GM18507 (cell line): ENCODE data around the gene ZDHHC18.
"Not testable (repeated sequence)": the region's sequence is repeated elsewhere in the genome, so short reads cannot be mapped to it uniquely, and the experiment has no call there.

ENCODE experiments used
- DNase-seq: peaks from one replicate; pipeline ENCODE4 v3.0.0; 2011; ENCODE audit warnings: low read depth; ENCODE audit not compliant: insufficient read length; ENCODE audit errors: extremely low spot score
- FAIRE-seq: peaks from 2 replicates; lab custom pipeline; 2011; peaks lifted over from hg19 to GRCh38; lab: Jason Lieb, UNC

Gene ZDHHC18

DNA sequence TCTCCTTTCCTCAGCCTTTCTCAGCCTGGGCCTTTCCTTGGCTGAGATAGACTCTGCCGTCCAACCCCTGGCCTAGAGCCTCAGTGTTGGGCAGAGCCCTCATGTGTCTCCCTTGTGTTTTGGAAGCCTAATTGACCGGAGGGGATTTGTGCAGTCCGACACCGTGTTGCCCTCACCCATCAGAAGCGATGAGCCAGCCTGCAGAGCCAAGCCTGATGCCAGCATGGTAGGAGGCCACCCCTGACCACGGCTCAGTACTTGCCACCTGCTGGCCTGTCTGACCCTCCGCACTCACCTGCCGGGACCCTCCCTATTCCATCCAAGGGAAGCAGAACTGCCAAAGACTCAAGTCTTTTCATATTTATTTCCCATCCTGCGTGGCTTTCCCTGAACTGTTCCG is 27.1 kb downstream of the ZDHHC18 start:
- FAIRE-seq (no peak), DNase-seq (no peak)

DNA sequence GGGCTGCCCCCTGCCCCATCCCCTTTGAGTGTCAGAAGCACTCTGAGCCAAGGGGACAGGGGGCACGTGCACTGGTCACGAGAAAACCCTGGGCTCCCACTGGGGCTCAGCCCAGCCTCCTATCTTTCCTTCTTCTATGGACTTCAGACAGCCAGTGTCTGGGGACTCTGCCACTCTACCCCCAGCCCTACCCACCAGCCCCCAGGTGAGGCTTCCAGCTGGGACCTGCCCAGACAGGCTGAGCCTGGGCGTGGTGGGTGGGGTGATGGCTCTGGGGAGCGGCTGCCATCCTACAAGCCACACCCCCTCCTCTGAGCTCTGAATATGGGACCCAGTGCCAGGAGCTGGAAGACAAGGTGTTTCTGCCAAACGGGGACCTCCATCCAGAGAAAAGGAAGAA is 28.4 kb downstream of the ZDHHC18 start:
- DNase-seq, result no peak
- FAIRE-seq, result no peak

DNA sequence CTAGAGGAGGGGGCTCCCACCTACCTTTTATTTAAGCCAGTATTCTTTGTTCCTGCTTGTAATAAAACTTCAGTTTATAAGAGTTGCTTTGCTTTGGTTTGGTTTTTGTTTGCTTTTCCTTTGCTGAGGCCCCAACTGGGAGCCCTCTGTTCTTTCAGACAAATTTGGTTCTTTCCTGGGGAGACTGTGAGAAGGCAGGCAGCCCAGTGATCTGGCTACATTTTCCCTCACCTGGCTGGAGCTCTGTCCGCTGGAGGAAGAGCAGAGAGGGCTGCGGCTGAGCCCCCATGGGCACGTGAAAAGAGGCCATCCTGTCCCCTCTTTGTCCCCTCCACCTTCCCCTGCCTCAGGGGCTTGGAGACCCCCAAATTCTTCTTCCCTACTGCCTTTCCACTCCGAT is 29.1 kb downstream of the ZDHHC18 start:
- DNase-seq (no peak), FAIRE-seq (no peak)

DNA sequence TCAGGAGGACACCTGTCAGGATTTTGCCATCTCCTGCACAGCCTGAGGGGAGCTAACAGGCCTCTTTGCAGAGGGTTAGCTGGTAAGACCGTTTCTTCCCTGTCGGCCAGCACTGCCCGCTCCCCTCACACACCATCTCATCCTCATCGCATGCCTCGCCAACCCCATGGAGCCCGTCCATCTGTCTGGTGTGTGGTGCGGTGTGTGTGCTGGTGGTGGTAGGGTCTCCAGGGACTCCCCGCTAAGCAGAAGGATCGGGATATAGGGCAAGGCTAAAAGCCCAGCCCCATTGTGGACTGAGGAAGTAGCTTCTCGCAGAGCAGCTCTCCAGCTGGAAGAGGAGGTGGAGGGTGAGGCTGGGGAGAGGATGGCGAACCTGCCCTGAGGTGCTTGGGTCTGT is 29.7 kb downstream of the ZDHHC18 start:
- DNase-seq (no peak), FAIRE-seq (no peak)

DNA sequence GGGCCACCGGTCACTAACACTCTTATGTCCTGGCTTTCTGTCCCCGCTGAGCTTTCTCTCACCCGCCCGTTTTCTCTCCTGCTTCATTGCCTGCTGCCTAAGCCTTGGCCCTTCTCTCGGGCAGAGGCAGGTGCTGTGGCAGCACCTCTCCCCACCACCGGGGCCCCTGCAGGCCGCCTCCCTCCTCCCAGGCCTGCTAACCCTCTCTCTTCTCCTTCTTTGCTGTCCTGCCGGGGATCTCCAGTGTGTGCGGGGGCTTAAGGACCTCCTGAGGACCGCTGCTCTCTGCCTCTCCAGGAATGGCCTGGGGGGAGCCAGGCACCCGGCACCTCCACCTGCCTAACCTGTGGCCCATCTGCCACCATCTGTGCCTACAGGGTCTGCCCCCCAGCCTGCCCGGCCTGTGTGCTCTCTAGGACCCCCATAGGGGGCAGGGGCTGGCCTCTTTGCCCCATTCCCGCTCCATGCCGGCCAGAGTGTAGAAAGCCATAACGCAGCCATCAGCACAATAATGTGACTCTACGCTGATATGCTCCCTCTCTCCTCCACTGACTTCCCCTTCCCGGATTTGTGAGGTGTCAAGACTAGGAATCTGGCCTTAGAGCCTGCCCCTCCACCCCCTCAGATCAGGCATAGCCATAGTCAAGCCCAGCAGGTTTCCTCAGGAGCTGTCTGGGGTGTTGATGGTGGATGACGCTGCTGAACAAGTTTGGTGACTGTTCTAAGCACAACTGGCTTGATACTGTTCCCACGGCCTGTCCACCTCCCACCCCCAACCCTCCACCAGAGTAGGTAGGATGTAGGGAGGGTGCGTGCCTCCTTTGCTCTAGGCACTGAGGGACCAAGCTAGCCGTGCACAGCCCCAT is 30.3 kb downstream of the ZDHHC18 start:
- no peak for FAIRE-seq
- no peak for DNase-seq

DNA sequence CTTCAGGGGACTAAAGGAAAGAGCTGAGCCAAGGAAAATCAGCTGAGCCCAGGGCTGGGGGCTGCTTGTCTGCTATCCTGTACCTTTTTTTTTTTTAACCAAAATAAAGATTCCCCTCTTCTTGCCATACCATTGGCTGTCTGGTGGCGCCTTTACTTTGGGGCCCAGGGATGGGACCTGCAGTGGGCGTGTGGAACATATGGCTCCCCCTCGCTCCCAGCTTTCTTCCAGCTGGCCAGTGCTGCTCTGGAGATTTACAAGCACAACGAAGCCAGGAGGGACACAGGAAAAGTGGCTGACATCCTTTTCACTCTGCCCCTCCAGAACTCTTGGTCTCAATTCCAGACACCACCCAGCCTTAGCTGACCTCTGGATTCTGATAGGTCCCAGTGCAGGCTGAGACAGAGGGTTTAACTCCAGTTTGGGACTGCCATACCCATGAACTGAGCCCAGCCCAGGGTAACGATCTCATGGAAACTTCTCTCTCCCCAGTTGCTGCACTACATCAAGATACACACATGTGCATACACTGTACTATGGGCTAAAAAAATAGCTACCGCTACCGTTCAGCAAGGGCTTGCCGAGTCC is 31.1 kb downstream of the ZDHHC18 start:
- no peak for DNase-seq
- FAIRE-seq, result no peak

DNA sequence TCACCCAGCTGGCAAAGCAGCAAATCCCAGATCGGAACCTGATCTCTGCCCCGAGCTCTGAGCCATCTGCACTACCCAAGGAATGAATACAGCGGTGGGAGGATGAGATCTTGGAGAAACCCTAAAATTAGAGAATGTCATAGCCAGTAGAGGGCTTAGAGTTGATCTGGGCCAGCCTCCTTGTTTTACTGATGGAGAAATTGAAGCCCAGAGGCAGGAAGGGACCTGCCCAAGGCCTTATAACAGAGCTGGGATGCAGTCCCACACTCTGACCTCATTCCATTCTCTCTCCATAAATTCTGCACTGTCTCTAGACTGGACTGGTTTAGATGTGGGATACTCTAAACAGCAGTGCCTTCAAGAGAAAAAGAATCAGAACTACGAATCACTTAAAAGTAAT is 31.7 kb downstream of the ZDHHC18 start:
- FAIRE-seq (no peak), DNase-seq (no peak)

DNA sequence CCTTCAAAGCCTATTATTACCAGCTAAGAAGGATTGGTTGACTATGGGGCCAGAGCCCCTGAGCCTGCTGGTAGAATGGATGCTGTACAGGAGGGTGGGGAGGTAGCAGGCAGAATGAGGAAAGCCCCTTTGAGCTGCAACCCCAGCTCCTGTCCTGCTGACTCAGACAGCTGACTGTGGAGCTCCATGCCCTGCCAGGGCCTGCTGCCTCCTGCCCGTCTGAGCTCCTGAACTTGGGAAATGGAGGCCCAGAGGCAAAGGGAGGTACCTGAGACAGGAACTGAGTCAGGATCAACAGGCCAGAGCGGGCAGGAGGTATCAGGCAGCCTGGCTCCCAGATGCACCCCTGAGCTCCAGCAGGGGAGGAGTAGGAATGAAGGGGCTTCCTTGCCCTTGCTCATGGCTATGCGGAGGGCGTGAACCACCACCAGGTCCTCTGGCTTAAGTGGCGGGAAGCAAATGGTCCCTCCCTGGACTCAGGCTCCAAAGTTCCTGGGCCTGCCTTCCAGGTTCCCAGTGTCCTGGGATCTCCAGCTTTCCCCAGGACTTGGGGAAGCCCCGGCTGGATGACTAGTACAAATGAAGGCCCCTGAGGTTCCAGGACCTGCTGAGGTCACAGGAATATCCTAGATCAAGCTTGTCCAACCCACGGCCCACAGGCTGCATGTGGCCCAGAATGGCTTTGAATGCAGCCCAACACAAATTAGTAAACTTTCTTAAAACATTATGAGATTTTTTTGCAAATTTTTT is 32.6 kb downstream of the ZDHHC18 start:
- no peak for DNase-seq
- FAIRE-seq, result no peak

DNA sequence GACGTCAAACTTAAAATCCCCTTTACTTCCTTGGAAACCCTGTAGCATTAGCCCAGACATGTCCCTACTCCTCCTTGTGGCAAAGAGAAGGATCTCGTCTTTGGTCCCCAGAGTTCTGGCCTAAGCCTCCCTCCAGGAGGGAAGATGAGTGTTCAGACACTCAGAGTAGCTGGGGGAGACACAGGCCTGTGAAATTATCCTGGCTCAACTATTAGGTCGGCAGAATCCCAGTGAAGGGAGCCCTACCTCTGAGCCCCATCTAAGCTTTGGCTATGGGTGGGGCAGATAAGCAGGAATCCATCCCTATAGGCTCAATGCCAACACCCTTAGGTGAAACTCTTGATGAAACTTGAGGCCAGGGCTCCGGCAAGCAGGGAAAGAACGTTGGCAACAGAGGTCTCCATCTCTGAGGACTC is 34.8 kb downstream of the ZDHHC18 start:
- no peak for DNase-seq
- FAIRE-seq, result no peak

DNA sequence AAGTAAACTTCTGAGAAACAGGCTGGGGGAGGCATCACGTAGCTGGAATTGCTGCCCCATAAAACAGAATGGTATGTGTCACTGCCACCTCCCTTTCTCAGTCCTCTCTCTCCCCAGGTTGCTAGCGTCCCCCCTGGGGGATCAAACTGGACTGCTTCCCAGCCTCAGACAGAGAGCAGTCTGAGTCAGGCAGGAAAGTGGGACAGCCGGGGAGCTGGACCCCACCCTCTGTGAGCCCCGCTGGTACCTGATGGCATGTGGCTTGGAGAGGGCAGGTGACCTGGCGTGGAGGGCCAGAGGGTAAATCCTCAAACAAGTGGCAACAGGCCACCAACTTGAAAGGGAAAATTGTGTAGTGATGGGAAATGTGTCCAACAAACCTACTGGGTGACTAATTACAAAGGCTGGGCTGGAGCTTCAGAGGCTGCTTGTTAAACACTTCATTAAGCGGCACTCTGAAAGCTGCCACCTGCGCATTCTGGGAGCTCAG is 35.4 kb downstream of the ZDHHC18 start:
- FAIRE-seq, result no peak
- no peak for DNase-seq

DNA sequence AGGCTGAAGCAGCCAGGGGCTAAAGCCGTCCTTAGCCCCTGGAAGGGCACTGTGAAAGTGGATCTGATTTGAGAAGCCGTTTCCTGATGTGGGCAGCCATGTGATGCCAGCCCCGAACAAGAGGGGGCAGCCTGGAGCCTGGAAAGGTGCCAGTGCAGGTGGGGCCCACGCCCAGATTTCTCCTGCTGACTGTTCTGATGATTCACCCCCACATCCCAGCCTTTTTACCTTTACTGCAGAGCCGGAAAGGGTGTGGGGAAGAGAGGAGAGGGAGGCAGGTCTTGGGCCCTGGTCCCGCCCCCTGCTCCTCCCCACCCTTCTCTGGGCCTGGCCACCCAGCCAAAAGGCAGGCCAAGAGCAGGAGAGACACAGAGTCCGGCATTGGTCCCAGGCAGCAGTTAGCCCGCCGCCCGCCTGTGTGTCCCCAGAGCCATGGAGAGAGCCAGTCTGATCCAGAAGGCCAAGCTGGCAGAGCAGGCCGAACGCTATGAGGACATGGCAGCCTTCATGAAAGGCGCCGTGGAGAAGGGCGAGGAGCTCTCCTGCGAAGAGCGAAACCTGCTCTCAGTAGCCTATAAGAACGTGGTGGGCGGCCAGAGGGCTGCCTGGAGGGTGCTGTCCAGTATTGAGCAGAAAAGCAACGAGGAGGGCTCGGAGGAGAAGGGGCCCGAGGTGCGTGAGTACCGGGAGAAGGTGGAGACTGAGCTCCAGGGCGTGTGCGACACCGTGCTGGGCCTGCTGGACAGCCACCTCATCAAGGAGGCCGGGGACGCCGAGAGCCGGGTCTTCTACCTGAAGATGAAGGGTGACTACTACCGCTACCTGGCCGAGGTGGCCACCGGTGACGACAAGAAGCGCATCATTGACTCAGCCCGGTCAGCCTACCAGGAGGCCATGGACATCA is 36.5 kb downstream of the ZDHHC18 start, which contains the start of gene SFN:
Gene SFN, plus strand, starts transcription at position 369 of the 904 bp plus-strand sequence. Its CDS starts 64 bp downstream, at position 433.
- peak; percentile 66 for FAIRE-seq
- no peak for DNase-seq

DNA sequence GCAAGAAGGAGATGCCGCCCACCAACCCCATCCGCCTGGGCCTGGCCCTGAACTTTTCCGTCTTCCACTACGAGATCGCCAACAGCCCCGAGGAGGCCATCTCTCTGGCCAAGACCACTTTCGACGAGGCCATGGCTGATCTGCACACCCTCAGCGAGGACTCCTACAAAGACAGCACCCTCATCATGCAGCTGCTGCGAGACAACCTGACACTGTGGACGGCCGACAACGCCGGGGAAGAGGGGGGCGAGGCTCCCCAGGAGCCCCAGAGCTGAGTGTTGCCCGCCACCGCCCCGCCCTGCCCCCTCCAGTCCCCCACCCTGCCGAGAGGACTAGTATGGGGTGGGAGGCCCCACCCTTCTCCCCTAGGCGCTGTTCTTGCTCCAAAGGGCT is 37.2 kb downstream of the ZDHHC18 start:
- FAIRE-seq (no peak), DNase-seq (no peak)

DNA sequence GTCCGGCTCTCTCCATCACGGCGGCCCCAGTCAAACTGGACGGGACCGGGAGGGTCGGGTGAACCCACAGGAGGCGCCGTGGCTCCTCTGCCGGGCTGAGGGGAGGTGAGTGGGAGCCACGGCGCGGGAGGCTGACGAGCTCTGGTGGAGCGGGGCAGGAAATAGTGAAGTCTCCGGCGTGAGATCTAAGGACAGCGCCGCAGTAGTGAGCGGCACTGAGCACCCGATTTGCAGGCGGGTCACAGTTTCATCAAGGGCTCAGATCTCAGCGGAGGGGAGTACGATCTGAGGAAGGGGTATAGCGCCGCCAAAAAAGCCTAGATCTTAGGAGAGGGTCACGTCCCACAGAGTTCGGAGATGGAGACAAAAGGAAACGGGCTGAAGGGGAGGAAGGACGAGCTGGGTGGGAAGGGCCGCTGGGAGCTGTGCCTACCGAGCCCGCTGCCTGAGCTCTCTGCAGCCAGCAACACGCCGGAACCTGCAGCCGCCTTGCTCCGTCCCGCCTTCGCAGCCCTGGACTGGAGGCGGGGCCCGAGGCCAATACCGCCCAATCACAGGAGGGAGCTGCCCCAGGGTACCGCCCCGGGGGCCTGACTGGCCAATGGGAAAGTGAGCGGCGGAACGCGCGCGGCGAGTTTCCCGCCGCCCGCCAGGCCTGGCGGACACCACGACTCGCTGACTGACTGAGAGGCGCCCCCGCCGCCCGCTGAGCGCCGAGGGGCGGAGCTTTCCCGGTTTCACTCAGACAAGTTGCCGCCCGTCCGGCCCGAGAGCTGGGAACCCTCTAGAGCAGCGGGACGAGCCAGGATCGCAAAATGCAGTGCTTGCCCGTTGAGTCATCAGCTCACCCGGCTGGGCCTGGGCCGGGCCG is 38.4 kb downstream of the ZDHHC18 start:
- FAIRE-seq, result peak; percentile 96

DNA sequence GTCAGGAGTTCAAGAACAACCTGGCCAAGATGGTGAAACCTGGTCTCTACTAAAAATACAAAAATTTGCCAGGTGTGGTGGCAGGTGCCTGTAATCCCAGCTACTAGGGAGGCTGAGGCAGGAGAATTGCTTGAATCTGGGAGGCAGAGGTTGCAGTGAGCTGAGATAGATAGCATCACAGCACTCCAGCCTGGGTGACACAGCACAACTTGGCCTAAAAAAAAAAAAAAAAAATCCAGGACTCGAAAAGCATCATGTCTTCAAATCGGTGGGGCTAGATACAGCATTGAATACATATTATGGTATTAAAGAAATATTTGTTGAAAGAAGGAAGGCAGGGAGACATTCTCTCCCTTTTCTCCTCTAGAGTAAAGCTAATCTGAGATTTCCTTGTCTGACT is 46.6 kb downstream of the ZDHHC18 start:
- not testable (repeated sequence) for FAIRE-seq, DNase-seq

More for the DNA sequence above, 38.4 kb downstream of the ZDHHC18 start:
- DNase-seq, result peak; percentile 89

DNA sequence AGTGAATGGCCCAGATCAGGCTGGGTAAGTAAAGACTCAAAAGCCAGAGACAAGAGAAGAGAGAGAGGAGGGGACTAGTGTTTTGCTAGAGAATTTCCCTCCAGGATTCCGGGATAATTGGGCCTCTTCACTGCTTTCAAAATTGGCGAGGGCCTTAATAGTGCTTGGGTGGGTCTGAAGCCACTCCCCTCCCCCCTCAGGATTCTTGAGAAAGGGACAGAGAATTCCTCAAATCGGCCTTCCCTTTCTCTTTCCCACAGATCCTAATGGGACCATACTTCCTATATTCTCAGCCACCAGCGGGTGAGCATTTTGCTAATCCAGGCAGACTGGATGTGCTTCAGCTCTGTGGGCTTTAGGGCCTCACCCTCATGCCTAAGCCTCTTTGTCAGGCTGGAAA is 48.4 kb downstream of the ZDHHC18 start:
- FAIRE-seq, result no peak
- no peak for DNase-seq

DNA sequence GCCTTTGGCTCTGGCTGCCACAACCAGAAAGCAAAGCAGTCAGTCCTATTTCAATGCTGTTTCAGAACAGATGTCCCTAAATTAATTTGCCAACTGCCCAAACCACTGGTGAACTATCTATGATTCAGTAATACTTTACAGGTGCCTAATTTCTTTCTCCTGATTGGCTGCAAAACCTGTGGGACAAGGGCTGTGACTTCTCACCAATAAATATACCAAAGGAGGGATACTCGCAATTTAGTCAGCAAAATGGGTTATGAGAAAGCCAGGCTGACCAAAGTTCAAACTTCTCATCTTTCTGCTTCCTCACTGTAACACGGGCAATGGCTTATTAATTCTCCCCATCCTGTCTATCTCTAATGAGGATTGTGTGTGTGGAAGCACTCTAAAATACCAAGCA is 50.8 kb downstream of the ZDHHC18 start:
- FAIRE-seq, result no peak
- DNase-seq, result no peak

DNA sequence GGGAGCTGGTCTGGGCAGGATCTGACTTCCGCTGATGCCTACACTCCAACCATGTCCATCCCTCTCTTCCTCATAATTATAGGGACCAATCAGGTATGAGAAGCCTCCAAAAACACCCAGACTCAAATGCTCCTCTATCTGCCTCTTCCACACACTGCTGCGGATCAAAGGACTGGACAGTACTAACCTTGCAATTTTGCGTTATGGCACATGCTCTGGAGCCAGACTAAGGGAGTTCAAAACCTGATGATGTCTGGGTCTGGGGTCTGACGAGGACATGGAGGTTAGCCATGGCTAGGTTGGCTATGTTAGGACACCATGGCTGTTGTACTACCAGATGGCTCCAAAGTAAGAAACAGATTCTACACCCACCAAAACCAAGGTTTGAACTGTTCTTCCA is 53.3 kb downstream of the ZDHHC18 start:
- FAIRE-seq (no peak), DNase-seq (no peak)

DNA sequence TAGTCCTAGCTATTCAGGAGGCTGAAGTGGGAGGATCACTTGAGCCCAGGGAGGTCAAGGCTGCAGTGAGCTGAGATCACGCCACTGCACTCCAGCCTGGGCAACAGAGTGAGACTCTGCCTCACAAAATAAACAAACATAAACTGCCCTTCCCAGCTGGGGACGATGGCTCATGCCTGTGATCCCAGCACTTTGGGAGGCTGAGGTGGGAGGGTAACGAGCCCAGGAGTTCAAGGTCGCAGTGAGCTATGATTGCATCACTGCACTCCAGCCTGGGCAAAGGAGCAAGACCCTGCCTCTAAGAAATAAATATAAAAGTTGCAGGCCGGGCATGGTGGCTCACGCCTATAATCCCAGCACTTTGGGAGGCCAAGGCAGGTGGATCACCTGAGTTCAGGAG is 55.1 kb downstream of the ZDHHC18 start:
- not testable (repeated sequence) for FAIRE-seq, DNase-seq
